GM21723 (cell line): Measurements from ENCODE around the gene PRKN.

Experiments used
- ATAC-seq: cut with Tn5 transposase; IDR thresholded peaks from one replicate; pipeline ENCODE4 v1.9.1; 2021; ENCODE audit warnings: mild to moderate bottlenecking, moderate library complexity; ENCODE audit not compliant: unreplicated experiment

Gene PRKN

GRCh38 chr6:162388383-162388777 lies 339.2 kb downstream of the PRKN start:
- no peak for ATAC-seq

- ATAC-seq, result no peak
Measured at GRCh38 chr6:162387718-162388382, 339.7 kb downstream of the PRKN start.

- ATAC-seq, result no peak
Measured at GRCh38 chr6:162385980-162386379, 341.6 kb downstream of the PRKN start.

GRCh38 chr6:162379757-162380409 lies 347.7 kb downstream of the PRKN start:
- ATAC-seq, result no peak

- no peak for ATAC-seq
Measured at GRCh38 chr6:162377735-162378134, 349.8 kb downstream of the PRKN start.

- ATAC-seq, result no peak
Measured at GRCh38 chr6:162373868-162374267, 353.7 kb downstream of the PRKN start.

- ATAC-seq, result no peak
Measured at GRCh38 chr6:162373192-162373591, 354.4 kb downstream of the PRKN start.

- ATAC-seq, result no peak
Measured at GRCh38 chr6:162372106-162372505, 355.5 kb downstream of the PRKN start.

GRCh38 chr6:162371121-162371520 lies 356.4 kb downstream of the PRKN start:
- no peak for ATAC-seq

GRCh38 chr6:162369091-162369490 lies 358.5 kb downstream of the PRKN start:
- ATAC-seq, result no peak

GRCh38 chr6:162364488-162364887 lies 363.1 kb downstream of the PRKN start:
- no peak for ATAC-seq

GRCh38 chr6:162363757-162364156 lies 363.8 kb downstream of the PRKN start:
- no peak for ATAC-seq

- no peak for ATAC-seq
Measured at GRCh38 chr6:162360901-162361567, 366.5 kb downstream of the PRKN start.

GRCh38 chr6:162358625-162359024 lies 368.9 kb downstream of the PRKN start:
- no peak for ATAC-seq

- ATAC-seq, result no peak
Measured at GRCh38 chr6:162345051-162345511, 382.5 kb downstream of the PRKN start.

GRCh38 chr6:162344646-162345010 lies 382.9 kb downstream of the PRKN start:
- no peak for ATAC-seq

- ATAC-seq, result no peak
Measured at GRCh38 chr6:162343936-162344645, 383.5 kb downstream of the PRKN start.

GRCh38 chr6:162343198-162343935 lies 384.2 kb downstream of the PRKN start:
- ATAC-seq, result no peak

GRCh38 chr6:162337412-162337811 lies 390.2 kb downstream of the PRKN start:
- no peak for ATAC-seq

GRCh38 chr6:162336359-162336758 lies 391.2 kb downstream of the PRKN start:
- ATAC-seq, result no peak

GRCh38 chr6:162332365-162332764 lies 395.2 kb downstream of the PRKN start:
- ATAC-seq, result no peak
